B cell (primary cell): ENCODE results near the gene USP12. TPM values are rescaled to one million over a fixed set of nuclear protein-coding genes. Genes with fewer than 3 reads are reported as not detected.
"Not testable (repeated sequence)": the region's sequence is repeated elsewhere in the genome, so short reads cannot be mapped to it uniquely, and the experiment has no call there.

ENCODE experiments used
- ATAC-seq: fragments of 200-7000 bp; cut with Tn5 transposase; one replicate; pipeline ENCODE4 v1.10.0; 2021; ENCODE audit warnings: low read depth, mild to moderate bottlenecking, moderate number of reproducible peaks, moderate library complexity
- CTCF ChIA-PET: fragments of 350-600 bp; sonication (Branson Sonifier 250); formaldehyde crosslinking; loops from one replicate; lab custom pipeline; 2021; ENCODE audit warnings: antibody characterized with exemption, inconsistent platforms; lab: Charles Lee
- POLR2A ChIA-PET: fragments of 350-600 bp; sonication (Branson Sonifier 250); formaldehyde crosslinking; loops from one replicate; lab custom pipeline; 2021; ENCODE audit warnings: antibody characterized with exemption; lab: Charles Lee
- DNase-seq: peaks from one replicate; pipeline ENCODE4 v3.0.0; 2013
- H2AFZ ChIP-seq: 2 replicates; pipeline ENCODE4 v1.6.1; 2012; ENCODE audit warnings: mild to moderate bottlenecking, low read depth, low read length; ENCODE audit not compliant: insufficient read depth, poor library complexity, severe bottlenecking
- H3K27ac ChIP-seq, 2 donors: 1 replicate in 1 of 2; 2 replicates in 1 of 2; pipeline ENCODE4 v1.5.1; 2012 to 2013; ENCODE audit warnings: low read length in 2 of 2, mild to moderate bottlenecking in 2 of 2, moderate library complexity in 1 of 2
- H3K27me3 ChIP-seq, 4 experiments: fragments of 200-600 bp in 1 of 4; sonication (generic) in 1 of 4; replicated peaks in 1 of 4; 1 replicate in 2 of 4; 2 replicates in 2 of 4; pipeline versions ENCODE4 v1.6.1 to v1.7.0; 2013 to 2016; ENCODE audit warnings: low read length in 3 of 4, mild to moderate bottlenecking in 2 of 4, mixed read lengths in 1 of 4, moderate library complexity in 1 of 4; ENCODE audit not compliant: insufficient read depth in 4 of 4, control insufficient read depth in 3 of 4; ENCODE audit errors: control extremely low read depth in 1 of 4
- H3K36me3 ChIP-seq, 2 experiments: replicated peaks in 1 of 2; 1 replicate in 1 of 2; 2 replicates in 1 of 2; pipeline versions ENCODE4 v1.6.1 to v1.7.1; 2013; ENCODE audit warnings: low read length in 1 of 2; ENCODE audit not compliant: insufficient read depth in 2 of 2, control insufficient read depth in 1 of 2; ENCODE audit errors: control extremely low read depth in 1 of 2, extremely low read depth in 1 of 2
- H3K4me1 ChIP-seq, 2 donors: fragments of 200-600 bp in 1 of 2; sonication (generic) in 1 of 2; 1 replicate in 1 of 2; 2 replicates in 1 of 2; pipeline versions ENCODE4 v1.5.1 to v1.6.1; 2013 to 2017; ENCODE audit warnings: low read length in 2 of 2; ENCODE audit not compliant: control insufficient read depth in 2 of 2, insufficient read depth in 2 of 2
- H3K4me2 ChIP-seq: replicated peaks from 2 replicates; pipeline ENCODE3; 2012; ENCODE audit warnings: mild to moderate bottlenecking, low read depth, low read length; ENCODE audit not compliant: poor library complexity, severe bottlenecking
- H3K4me3 ChIP-seq, 5 experiments: fragments of 200-600 bp in 1 of 5; sonication (generic) in 1 of 5; 1 replicate in 3 of 5; 2 replicates in 2 of 5; pipeline versions ENCODE4 v1.5.1 to v1.7.0; 2011 to 2016; ENCODE audit warnings: low read length in 4 of 5, mild to moderate bottlenecking in 4 of 5, low read depth in 2 of 5, control low read depth in 1 of 5, moderate library complexity in 1 of 5; ENCODE audit not compliant: insufficient read depth in 1 of 5; ENCODE audit errors: control extremely low read depth in 1 of 5, extremely low read depth in 1 of 5
- H3K79me2 ChIP-seq: fragments of 200-600 bp; sonication (generic); one replicate; pipeline ENCODE4 v1.6.0; 2016; ENCODE audit warnings: low read length; ENCODE audit not compliant: control insufficient read depth, insufficient read depth
- H3K9ac ChIP-seq: fragments of 200-600 bp; sonication (generic); 2 replicates; pipeline ENCODE4 v1.6.1; 2017; ENCODE audit warnings: mild to moderate bottlenecking, low read length, moderate library complexity
- H3K9me3 ChIP-seq, 3 donors: one replicate each; pipeline versions ENCODE4 v1.6.1 to v1.7.1; 2013; ENCODE audit warnings: low read length in 2 of 3; ENCODE audit not compliant: control insufficient read depth in 2 of 3, insufficient read depth in 1 of 3; ENCODE audit errors: control extremely low read depth in 1 of 3
- H4K20me1 ChIP-seq: 2 replicates; pipeline ENCODE4 v1.6.0; 2012; ENCODE audit warnings: mild to moderate bottlenecking, low read length; ENCODE audit not compliant: insufficient read depth, control insufficient read depth, poor library complexity, severe bottlenecking
- H3K27ac Mint-ChIP-seq: one replicate; pipeline ENCODE4 v1.8.0; 2021; ENCODE audit warnings: mixed read lengths
- H3K27me3 Mint-ChIP-seq: one replicate; pipeline ENCODE4 v1.8.0; 2021; ENCODE audit warnings: mixed read lengths
- H3K4me1 Mint-ChIP-seq: one replicate; pipeline ENCODE4 v1.8.0; 2021; ENCODE audit warnings: mixed read lengths
- H3K4me3 Mint-ChIP-seq: one replicate; pipeline ENCODE4 v1.8.0; 2021; ENCODE audit warnings: mixed read lengths
- H3K9me3 Mint-ChIP-seq: one replicate; pipeline ENCODE4 v1.8.0; 2022; ENCODE audit warnings: mixed read lengths; ENCODE audit not compliant: insufficient read depth
- CTCF ChIP-seq: fragments of 200-600 bp; IDR thresholded peaks from one replicate; pipeline ENCODE4 v1.8.0; 2022; ENCODE audit warnings: antibody characterized with exemption, mild to moderate bottlenecking
- EZH2 ChIP-seq: IDR thresholded peaks from 2 replicates; pipeline ENCODE4 v1.6.1; 2012; ENCODE audit warnings: borderline replicate concordance, low read depth, mild to moderate bottlenecking, moderate library complexity, low read length; ENCODE audit not compliant: insufficient read depth, poor library complexity, severe bottlenecking
- WGBS: methylation state at CpG from one replicate; pipeline ENCODE4 v1.1.5; 2013; ENCODE audit warnings: missing lambda C conversion rate; ENCODE audit not compliant: insufficient coverage; 5-methylcytosine and 5-hydroxymethylcytosine counted together
- intact Hi-C: fragments of 100-400 bp; cut with micrococcal nuclease; formaldehyde crosslinking; loops from one replicate; pipeline ENCODE4 v1.10.0; 2022
- polyA plus RNA-seq: library from polyadenylated mRNA; depleted of rRNA; stranded (reverse); fragments of >200 nt; gene quantifications from 2 replicates; pipeline ENCODE4 v1.2.3, GENCODE V29; 2012
- total RNA-seq, 2 donors: library from RNA; stranded (reverse); fragments of 120-200 nt in 1 of 2; gene quantifications; 1 replicate in 1 of 2; 2 replicates in 1 of 2; pipeline versions ENCODE4 v1.2.3 to v1.2.4, GENCODE V29; 2013 to 2022

The USP12 gene
- total and polyA plus RNA-seq, 2 donors (not counting 1 experiment from before 2014, with no cell fraction given) = 21.7 to 46.3 TPM

GRCh38 chr13:27073186-27073585, 98.4 kb downstream of the USP12 start:
- Mint-ChIP-seq H3K4me3 (no peak overlapping the region), H3K27ac (no peak overlapping the region)
- CTCF ChIA-PET = no interaction called here

GRCh38 chr13:27066123-27066522, 105.5 kb downstream of the USP12 start:
- DNase-seq, H3K9ac ChIP-seq, ATAC-seq, H3K4me3 ChIP-seq, H4K20me1 ChIP-seq, CTCF ChIA-PET, H3K27me3 Mint-ChIP-seq, H3K27me3 ChIP-seq, H3K9me3 Mint-ChIP-seq, H3K9me3 ChIP-seq, H2AFZ ChIP-seq, POLR2A ChIA-PET, H3K27ac Mint-ChIP-seq, H3K4me3 Mint-ChIP-seq, H3K27ac ChIP-seq, H3K4me1 Mint-ChIP-seq, H3K4me1 ChIP-seq, H3K79me2 ChIP-seq, intact Hi-C loops, H3K4me2 ChIP-seq: not testable (repeated sequence)
- peaks cover 0 to 11% of the 10 kb centered on the region in 2 experiments for H3K36me3 ChIP-seq
- WGBS = no CpG with 5 or more reads among the region's 1 CpG

More at GRCh38 chr13:27073186-27073585, 98.4 kb downstream of the USP12 start:
- Histone ChIP-seq H3K27ac (no peak overlapping the region), H3K9ac (no peak overlapping the region), H4K20me1 (no peaks in the 10 kb centered on the region), H3K4me2 (no peak overlapping the region), H3K27me3 (no peaks in the 10 kb centered on the region), H3K4me1 (no peaks in the 10 kb centered on the region), H3K36me3 (peaks cover 0 to 9% of the 10 kb centered on the region in 2 experiments), H3K4me3 (no peak overlapping the region), H3K79me2 (no peaks in the 10 kb centered on the region), H3K9me3 (no peaks in the 10 kb centered on the region), H2AFZ (no peak overlapping the region)
- H3K4me1 Mint-ChIP-seq = peaks cover under 1% of the 10 kb centered on the region
- whole genome bisulfite sequencing = 100% methylated on average over 1 of the region's 1 CpG
- H3K9me3 Mint-ChIP-seq = no peaks in the 10 kb centered on the region
- DNase-seq (no peak), ATAC-seq (no peak)
- TF ChIP-seq EZH2 (no peak), CTCF (no peak)
- POLR2A ChIA-PET = no interaction called here
- H3K27me3 Mint-ChIP-seq = no peaks in the 10 kb centered on the region
- intact Hi-C loops = no loop called here
